SU-DHL-6 (cell line): ENCODE results near the gene ATP6AP2.

Source experiments
- H2AFZ ChIP-seq: fragments of 200-600 bp; sonication (generic); 2 replicates; pipeline ENCODE4 v1.6.1; 2014; ENCODE audit warnings: low read depth, mild to moderate bottlenecking, moderate library complexity, mixed read lengths, antibody characterized with exemption, low read length; ENCODE audit not compliant: severe bottlenecking
- H3F3A ChIP-seq: fragments of 200-600 bp; shearing (Covaris generic); 2 replicates; pipeline ENCODE4 v1.6.0; 2016; ENCODE audit warnings: antibody characterized with exemption, mild to moderate bottlenecking; ENCODE audit not compliant: insufficient read depth
- H3K27ac ChIP-seq: fragments of 200-600 bp; sonication (generic); 2 replicates; pipeline ENCODE4 v1.5.1; 2016; ENCODE audit warnings: low read depth, mild to moderate bottlenecking, low read length, moderate library complexity, mixed read lengths
- H3K27me3 ChIP-seq: fragments of 200-600 bp; sonication (generic), shearing (Covaris generic); 2 replicates; pipeline ENCODE4 v1.6.0; 2014; ENCODE audit warnings: mild to moderate bottlenecking, low read length
- H3K36me3 ChIP-seq: fragments of 200-600 bp; sonication (generic); 2 replicates; pipeline ENCODE4 v1.6.1; 2014; ENCODE audit warnings: mild to moderate bottlenecking, low read length, mixed read lengths
- H3K4me2 ChIP-seq: fragments of 300-600, 200-600 bp; shearing (Covaris generic), sonication (generic); 2 replicates; pipeline ENCODE4 v1.6.0; 2014; ENCODE audit warnings: low read length, low read depth, mild to moderate bottlenecking; ENCODE audit not compliant: poor library complexity, severe bottlenecking
- H3K4me3 ChIP-seq: fragments of 200-600 bp; sonication (generic); 2 replicates; pipeline ENCODE4 v1.5.1; 2014; ENCODE audit warnings: antibody characterized with exemption, low read length, mild to moderate bottlenecking, mixed read lengths; ENCODE audit not compliant: insufficient read depth, poor library complexity, severe bottlenecking
- H3K79me2 ChIP-seq: fragments of 200-600 bp; sonication (generic); 2 replicates; pipeline ENCODE4 v1.6.1; 2014; ENCODE audit warnings: mild to moderate bottlenecking, low read length, moderate library complexity; ENCODE audit not compliant: insufficient read depth
- H3K9ac ChIP-seq: fragments of 200-600 bp; sonication (generic); 2 replicates; pipeline ENCODE4 v1.7.0; 2014; ENCODE audit warnings: mild to moderate bottlenecking, low read length
- H3K9me2 ChIP-seq: fragments of 200-600 bp; sonication (generic); replicated peaks from 2 replicates; pipeline ENCODE4 v1.6.1; 2014; ENCODE audit warnings: low read length; ENCODE audit not compliant: insufficient read depth
- H3K9me3 ChIP-seq: fragments of 200-600 bp; sonication (generic); 2 replicates; pipeline ENCODE4 v1.6.1; 2014; ENCODE audit warnings: low read length, mixed read lengths; ENCODE audit not compliant: insufficient read depth
- H4K20me1 ChIP-seq: fragments of 200-600 bp; sonication (generic); 2 replicates; pipeline ENCODE4 v1.6.1; 2014; ENCODE audit warnings: low read depth, mild to moderate bottlenecking, antibody characterized with exemption, low read length, moderate library complexity, mixed read lengths
- EZH2phosphoT487 ChIP-seq: fragments of 200-600 bp; sonication (generic), shearing (Covaris generic); conservative IDR thresholded peaks from 2 replicates; pipeline ENCODE4 v1.6.1; 2018; ENCODE audit warnings: mild to moderate bottlenecking, antibody characterized with exemption, low read length, moderate library complexity, mixed read lengths
- TF ChIP-seq, protein P1 (sequence below): fragments of 200-600 bp; sonication (generic); IDR thresholded peaks from one replicate; pipeline ENCODE4 v1.5.1; 2017; ENCODE audit warnings: antibody characterized with exemption, mild to moderate bottlenecking, low read length, moderate library complexity; ENCODE audit not compliant: insufficient read depth, poor library complexity, severe bottlenecking

The ATP6AP2 gene

DNA sequence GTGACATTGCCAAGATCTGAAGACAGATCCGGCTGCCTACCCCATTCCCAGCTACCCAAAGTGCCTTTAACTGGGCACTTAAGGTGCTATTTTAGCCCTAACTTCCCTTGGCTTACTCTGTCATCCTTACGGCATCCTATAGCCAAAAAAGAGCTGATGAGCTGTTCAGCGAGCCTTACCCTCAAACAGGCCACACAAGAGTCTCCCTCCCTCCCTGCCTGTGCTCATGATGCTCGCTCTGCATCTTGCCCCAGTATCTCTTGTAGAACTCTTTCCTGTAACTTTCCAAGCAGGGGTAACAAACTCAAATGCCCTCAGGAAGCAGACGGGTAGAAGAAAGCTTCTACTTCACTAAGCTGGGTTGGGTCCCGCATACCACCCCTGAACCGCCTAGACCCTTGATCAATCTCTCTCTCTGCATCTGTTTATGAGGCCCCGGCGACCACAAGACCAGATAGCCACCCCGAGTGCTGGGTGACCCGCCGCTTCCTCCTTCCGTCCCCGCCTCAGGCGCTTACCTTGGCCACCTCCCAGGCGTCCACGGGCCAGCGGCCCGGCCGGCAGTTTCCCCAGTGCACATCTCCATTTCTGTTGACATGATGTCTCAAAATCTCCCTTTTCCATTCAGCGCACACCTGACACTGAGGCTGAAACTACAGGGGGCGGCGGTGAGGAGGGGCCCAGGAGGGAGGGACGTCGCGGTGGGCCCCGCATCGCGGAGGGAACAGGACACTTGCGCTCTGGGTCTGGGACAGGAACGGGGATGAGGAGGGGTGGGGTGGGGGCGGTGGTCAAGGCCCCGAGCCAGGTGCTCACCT, 65.9 kb downstream of the ATP6AP2 start:
- Histone ChIP-seq H3K9me3 (no peaks in the 10 kb centered on the region), H3K27ac (peak overlapping the region; percentile 77), H3K27me3 (no peaks in the 10 kb centered on the region), H3K79me2 (peaks cover 48% of the 10 kb centered on the region), H2AFZ (peak overlapping the region; percentile 34), H4K20me1 (no peaks in the 10 kb centered on the region), H3K4me3 (peak overlapping the region; percentile 77), H3K4me2 (peak overlapping the region; percentile 76), H3K9me2 (no peaks in the 10 kb centered on the region), H3K9ac (peak overlapping the region; percentile 77), H3F3A (peaks cover 9% of the 10 kb centered on the region; the same call in 1 of the 2 replicates), H3K36me3 (peaks cover 4% of the 10 kb centered on the region; the same call in 1 of the 2 replicates)
- TF ChIP-seq EZH2phosphoT487: no peak
- TF ChIP-seq, protein P1, sequence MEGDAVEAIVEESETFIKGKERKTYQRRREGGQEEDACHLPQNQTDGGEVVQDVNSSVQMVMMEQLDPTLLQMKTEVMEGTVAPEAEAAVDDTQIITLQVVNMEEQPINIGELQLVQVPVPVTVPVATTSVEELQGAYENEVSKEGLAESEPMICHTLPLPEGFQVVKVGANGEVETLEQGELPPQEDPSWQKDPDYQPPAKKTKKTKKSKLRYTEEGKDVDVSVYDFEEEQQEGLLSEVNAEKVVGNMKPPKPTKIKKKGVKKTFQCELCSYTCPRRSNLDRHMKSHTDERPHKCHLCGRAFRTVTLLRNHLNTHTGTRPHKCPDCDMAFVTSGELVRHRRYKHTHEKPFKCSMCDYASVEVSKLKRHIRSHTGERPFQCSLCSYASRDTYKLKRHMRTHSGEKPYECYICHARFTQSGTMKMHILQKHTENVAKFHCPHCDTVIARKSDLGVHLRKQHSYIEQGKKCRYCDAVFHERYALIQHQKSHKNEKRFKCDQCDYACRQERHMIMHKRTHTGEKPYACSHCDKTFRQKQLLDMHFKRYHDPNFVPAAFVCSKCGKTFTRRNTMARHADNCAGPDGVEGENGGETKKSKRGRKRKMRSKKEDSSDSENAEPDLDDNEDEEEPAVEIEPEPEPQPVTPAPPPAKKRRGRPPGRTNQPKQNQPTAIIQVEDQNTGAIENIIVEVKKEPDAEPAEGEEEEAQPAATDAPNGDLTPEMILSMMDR: no peak

DNA sequence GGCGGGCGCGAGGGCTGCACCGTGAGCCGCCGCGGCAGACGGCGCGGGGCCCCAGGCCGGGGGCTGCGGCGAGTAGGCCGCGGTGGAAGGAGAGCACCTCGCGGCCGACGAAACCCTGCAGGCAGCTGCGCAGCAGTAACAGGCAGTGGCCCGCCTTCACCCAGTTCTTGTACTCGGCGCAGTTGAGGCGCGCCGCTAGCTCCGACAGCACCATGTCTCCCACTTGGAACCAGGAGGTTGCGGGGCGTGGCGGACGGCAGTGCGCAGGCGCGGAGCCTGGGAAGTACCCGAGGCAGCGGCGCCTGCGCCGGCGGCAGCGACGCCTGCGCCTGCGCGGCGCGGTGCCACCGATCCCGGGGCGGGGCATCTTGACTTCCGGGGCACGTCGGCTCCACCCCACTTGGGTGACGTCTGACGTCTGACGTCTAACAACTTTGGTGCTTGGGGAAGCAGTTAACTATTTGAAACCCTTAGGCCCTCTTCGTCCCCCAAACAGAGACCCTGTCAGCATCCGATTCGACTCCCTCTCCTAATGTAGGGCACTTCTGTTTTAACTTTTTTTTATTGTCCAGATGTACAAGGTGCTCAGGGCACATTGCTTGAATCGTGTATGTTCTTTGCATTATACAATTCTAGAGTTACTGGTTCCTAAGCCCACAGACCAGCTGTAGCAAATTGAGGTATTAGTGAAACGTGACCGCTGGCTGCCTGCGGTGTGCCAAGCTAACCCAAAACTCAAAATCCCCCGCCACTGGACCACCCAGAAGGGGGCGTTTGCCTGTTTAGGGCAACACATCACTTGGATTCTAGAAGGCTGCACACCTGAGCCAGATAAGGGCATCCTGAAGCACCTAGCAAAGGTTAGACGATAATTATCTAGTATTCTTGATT, 66.8 kb downstream of the ATP6AP2 start, which contains the start of gene CXorf38:
Gene CXorf38 (minus strand): TSS at position 255 of the 891 bp plus-strand sequence. CDS start 41 bp downstream, at position 214.
- Histone ChIP-seq H3K36me3 (peaks cover 4% of the 10 kb centered on the region; the same call in 1 of the 2 replicates), H3K9me3 (no peaks in the 10 kb centered on the region), H3K27me3 (no peaks in the 10 kb centered on the region), H2AFZ (peak within 1 kb of the TSS; percentile 34), H3K27ac (peak within 1 kb of the TSS; percentile 77), H3K79me2 (peaks cover 40% of the 10 kb centered on the region), H3F3A (peaks cover 18% of the 10 kb centered on the region; the same call in 1 of the 2 replicates), H4K20me1 (no peaks in the 10 kb centered on the region), H3K4me3 (peak within 1 kb of the TSS; percentile 77), H3K4me2 (peak within 1 kb of the TSS; percentile 76), H3K9ac (peak within 1 kb of the TSS; percentile 77), H3K9me2 (no peaks in the 10 kb centered on the region)
- TF ChIP-seq EZH2phosphoT487: no peak
- TF ChIP-seq, protein P1: no peak

DNA sequence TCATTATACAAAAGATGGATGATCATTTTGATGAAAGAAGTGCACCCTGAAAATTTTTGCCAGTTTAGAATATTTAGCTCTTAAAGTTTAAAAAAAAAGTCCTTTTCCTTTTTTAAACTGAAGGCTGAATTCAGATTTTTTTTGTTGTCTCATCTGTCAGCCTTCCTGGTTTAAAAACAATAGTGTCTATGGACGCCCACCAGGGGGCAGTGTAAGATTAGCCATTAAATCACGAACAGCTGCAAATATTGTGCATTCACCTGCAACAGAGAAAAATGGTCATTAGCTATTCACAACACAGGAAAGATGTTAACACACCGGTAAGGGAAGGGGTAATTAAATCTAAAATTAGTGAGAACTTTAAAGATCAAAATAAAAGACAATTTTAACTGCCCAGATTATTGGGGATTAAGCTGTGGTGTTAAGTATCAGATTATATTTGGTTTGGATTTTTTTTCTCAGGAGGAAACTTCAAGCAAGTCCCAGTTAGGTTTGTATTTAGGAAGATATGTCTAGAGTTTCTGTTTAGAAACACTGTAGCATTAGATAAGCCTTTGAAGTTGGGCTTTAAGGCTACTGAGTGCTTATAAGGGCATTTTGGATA, 71.0 kb downstream of the ATP6AP2 start:
- no peak overlapping the region for H3K27ac ChIP-seq
- no peaks in the 10 kb centered on the region for H3K9me2 ChIP-seq
- no peaks in the 10 kb centered on the region for H3K27me3 ChIP-seq
- H3K79me2 ChIP-seq: peaks cover 3% of the 10 kb centered on the region
- H4K20me1 ChIP-seq: no peaks in the 10 kb centered on the region
- no peaks in the 10 kb centered on the region for H3K9me3 ChIP-seq
- H3K9ac ChIP-seq: no peak overlapping the region
- no peak overlapping the region for H2AFZ ChIP-seq
- peaks cover 4% of the 10 kb centered on the region; the same call in 1 of the 2 replicates for H3K36me3 ChIP-seq
- no peak for TF ChIP-seq EZH2phosphoT487
- TF ChIP-seq, protein P1: peak; percentile 30
- H3K4me2 ChIP-seq: no peak overlapping the region
- H3K4me3 ChIP-seq: no peak overlapping the region
- peaks cover 23% of the 10 kb centered on the region; the same call in 1 of the 2 replicates for H3F3A ChIP-seq
